D721Med (cell line): ENCODE data around the gene MAFG.
A peak's percentile ranks its signal among the peaks of the same experiment; 100 is the strongest.

Experiments used
- DNase-seq: peaks from one replicate; pipeline ENCODE4 v3.0.0; 2011; ENCODE audit warnings: low spot score; ENCODE audit not compliant: insufficient read length
- FAIRE-seq: peaks from 2 replicates; lab custom pipeline; 2011; peaks lifted over from hg19 to GRCh38; lab: Jason Lieb, UNC
- CTCF ChIP-seq: IDR thresholded peaks from 2 replicates; pipeline ENCODE4 v1.5.1; 2012; ENCODE audit warnings: mild to moderate bottlenecking, control low read depth; ENCODE audit not compliant: insufficient read depth; ENCODE audit errors: missing control alignments

The MAFG gene

GRCh38 chr17:81911969-81912368 lies 15.6 kb downstream of the MAFG start:
- DNase-seq (no peak), FAIRE-seq (no peak)
- TF ChIP-seq CTCF: no peak

DNA sequence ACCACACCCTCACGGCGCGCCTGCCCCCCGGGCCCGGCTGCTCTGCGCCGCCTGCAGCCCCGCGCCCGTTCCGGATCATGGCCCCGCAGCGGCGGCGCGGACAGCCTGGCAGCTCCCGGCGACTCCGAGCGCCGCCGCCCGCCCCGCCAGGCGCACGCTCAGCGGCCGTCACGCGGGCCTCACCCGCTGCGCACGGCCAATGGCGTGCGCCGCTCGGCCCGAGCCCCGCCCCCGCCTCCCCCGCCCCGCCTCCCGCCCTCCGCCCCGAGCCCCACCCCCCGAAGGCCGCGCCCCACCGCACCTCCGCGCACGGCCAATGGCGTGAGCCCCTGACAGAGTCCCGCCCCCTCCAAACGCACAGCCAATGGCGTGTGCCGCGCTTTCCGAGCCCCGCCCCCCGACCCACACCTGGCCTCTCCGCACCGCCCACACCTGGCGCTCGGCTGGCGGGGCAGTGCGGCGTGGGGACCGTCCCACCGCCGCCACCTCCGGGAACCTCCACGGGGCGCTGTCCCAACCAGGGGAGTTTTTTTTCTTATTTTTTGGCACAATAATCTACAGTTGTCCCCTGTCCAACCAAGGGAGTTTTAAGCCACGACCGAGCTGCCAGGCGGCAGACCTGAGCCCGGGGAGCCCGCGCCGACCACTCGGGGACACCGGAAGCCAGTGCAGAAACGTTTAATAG lies 16.1 kb downstream of the MAFG start, which contains the start of gene PCYT2:
Gene PCYT2 (minus strand): TSS at position 123 of the 685 bp plus-strand sequence. CDS start 44 bp downstream, at position 79.
- FAIRE-seq: no peak
- peak; percentile 100 for DNase-seq
- TF ChIP-seq CTCF: no peak

DNA sequence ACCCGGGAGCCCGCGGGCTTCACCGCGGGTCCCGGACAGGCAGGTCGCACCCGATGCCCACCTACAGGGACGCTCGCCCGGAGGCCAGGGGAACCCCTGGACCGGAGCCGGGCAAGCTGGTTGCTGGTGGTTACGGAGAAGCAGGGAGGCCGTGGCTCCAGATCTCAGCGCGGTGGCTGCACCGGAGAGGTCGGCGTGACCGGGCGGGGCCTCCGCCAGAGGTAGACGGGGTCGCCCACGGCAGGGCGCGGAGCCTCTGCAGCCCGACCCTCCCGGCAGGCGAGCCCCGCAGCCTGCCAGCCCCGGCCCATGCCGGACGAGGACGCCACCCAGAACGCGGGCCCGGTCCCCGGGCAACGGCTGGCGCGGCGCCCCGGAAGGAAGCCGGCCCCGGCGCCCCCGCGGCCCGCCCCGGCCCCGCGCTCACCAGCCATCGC lies 16.7 kb downstream of the MAFG start:
- no peak for TF ChIP-seq CTCF
- FAIRE-seq (no peak), DNase-seq (no peak)

- no peak for TF ChIP-seq CTCF
- FAIRE-seq (no peak), DNase-seq (no peak)
Measured at GRCh38 chr17:81909966-81910839, 17.3 kb downstream of the MAFG start.

GRCh38 chr17:81909231-81909630 lies 18.3 kb downstream of the MAFG start:
- FAIRE-seq (no peak), DNase-seq (no peak)

DNA sequence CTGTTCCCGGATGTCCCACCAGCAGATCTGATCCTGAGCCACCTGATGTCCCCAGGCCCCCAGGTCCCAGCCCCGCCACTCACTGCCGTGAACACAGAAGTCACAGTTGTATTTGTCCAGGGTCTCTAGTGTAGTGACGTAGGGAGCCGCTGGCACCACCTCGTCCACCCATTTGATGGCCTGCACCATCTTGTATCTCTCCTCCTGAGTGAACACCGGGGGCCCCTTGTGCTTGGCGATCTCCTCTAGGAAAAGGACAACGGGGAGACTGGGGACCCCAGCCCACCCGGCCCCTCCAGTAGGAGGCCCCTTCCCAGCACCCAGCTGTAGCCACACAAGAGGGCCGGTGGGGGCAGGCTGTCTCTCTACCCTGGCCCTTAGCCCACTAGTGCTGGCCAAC lies 18.7 kb downstream of the MAFG start:
- FAIRE-seq: no peak
- TF ChIP-seq CTCF: no peak

More at GRCh38 chr17:81909231-81909630, 18.3 kb downstream of the MAFG start:
- no peak for TF ChIP-seq CTCF

More for the DNA sequence above, 18.7 kb downstream of the MAFG start:
- DNase-seq: no peak
